Measurements from ENCODE around the gene RASGRF1. TPM values are rescaled to one million over a fixed set of nuclear protein-coding genes. Genes with fewer than 3 reads are reported as not detected.
"Not testable (repeated sequence)": the region's sequence is repeated elsewhere in the genome, so short reads cannot be mapped to it uniquely, and the experiment has no call there.

Gene RASGRF1
- total and polyA plus RNA-seq, 2 donors (not counting 1 experiment from before 2014, with no cell fraction given), result 0.09 TPM; not detected in 1

DNA sequence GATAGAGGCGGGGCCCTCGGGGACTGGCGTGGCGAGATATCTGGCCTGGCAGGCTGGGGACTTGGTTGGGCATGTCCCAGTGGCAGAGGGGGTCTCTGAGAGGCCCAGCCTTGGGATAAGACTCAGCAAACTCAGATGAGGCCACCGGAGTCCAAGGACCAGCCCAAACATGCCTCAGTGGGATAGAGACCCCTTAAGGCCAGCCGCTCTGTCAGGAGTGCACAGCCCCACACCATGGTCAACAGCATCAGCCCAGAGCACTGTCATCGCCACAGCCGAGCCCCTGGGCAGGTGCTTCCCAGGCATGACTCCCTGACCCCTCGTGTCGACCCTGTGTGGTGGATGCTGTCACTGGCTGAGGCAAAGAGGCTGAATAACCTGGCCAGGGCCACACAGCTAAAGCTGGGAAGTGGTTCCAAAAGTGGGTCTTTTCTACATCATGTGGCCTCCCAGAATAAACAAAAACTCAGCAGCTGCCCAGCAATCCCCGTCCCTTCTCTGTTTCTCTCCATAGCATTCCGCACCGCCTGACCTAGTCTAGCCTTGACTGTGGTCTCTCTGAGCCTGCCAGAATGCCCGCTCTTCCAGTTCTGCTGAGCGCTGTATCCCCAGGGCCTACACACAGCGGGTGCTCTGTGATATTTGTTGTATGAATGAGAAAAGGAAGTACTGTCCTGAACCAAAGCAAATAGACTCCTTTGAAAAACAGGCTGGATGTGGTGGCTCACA, 160.9 kb downstream of the RASGRF1 start:
- H3K4me3 ChIP-seq (replicated peaks in 1 of 4; ENCODE audit: control extremely low read depth in 1 of 4, insufficient read depth in 1 of 4, low read depth in 3 of 4, low read length in 4 of 4), result no peak overlapping the region
- no peak overlapping the region for H3K27ac ChIP-seq (ENCODE audit: insufficient read depth, low read length)
- H2AFZ ChIP-seq (ENCODE audit: low read length), result no peak overlapping the region
- DNase-seq (ENCODE audit: low read depth in 2 of 2), result peak in 1 of 2 donors; percentile 32
- H3K4me2 ChIP-seq (ENCODE audit: extremely low read depth, insufficient read depth, low read length), result no peak overlapping the region
- no peaks in the 10 kb centered on the region for H3K27me3 ChIP-seq (ENCODE audit: control insufficient read depth, insufficient read depth, low read length)
- H3K4me1 ChIP-seq (ENCODE audit: control insufficient read depth, extremely low read depth, insufficient read depth, low read length), result peaks cover 12% of the 10 kb centered on the region
- H3K36me3 ChIP-seq (ENCODE audit: control insufficient read depth, insufficient read depth, low read length), result peaks cover 2% of the 10 kb centered on the region
- H3K79me2 ChIP-seq (ENCODE audit: control insufficient read depth, insufficient read depth, low read length), result no peaks in the 10 kb centered on the region
- H3K9me3 ChIP-seq (ENCODE audit: control insufficient read depth, insufficient read depth, low read depth, low read length), result no peaks in the 10 kb centered on the region
- no peak overlapping the region for H3K9ac ChIP-seq (ENCODE audit: insufficient read depth, low read length)
- no peaks in the 10 kb centered on the region for H4K20me1 ChIP-seq (ENCODE audit: control insufficient read depth, extremely low read depth, insufficient read depth, low read length)
- no peak for TF ChIP-seq EZH2 (IDR thresholded peaks at IDR 0.05; ENCODE audit: low read length, missing control alignments)
- TF ChIP-seq, protein P1, sequence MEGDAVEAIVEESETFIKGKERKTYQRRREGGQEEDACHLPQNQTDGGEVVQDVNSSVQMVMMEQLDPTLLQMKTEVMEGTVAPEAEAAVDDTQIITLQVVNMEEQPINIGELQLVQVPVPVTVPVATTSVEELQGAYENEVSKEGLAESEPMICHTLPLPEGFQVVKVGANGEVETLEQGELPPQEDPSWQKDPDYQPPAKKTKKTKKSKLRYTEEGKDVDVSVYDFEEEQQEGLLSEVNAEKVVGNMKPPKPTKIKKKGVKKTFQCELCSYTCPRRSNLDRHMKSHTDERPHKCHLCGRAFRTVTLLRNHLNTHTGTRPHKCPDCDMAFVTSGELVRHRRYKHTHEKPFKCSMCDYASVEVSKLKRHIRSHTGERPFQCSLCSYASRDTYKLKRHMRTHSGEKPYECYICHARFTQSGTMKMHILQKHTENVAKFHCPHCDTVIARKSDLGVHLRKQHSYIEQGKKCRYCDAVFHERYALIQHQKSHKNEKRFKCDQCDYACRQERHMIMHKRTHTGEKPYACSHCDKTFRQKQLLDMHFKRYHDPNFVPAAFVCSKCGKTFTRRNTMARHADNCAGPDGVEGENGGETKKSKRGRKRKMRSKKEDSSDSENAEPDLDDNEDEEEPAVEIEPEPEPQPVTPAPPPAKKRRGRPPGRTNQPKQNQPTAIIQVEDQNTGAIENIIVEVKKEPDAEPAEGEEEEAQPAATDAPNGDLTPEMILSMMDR (conservative IDR thresholded peaks at IDR 0.05 in 1 of 2, IDR thresholded peaks at IDR 0.05 in 1 of 2; ENCODE audit: low read depth in 1 of 2, low read length in 2 of 2), result no peak

DNA sequence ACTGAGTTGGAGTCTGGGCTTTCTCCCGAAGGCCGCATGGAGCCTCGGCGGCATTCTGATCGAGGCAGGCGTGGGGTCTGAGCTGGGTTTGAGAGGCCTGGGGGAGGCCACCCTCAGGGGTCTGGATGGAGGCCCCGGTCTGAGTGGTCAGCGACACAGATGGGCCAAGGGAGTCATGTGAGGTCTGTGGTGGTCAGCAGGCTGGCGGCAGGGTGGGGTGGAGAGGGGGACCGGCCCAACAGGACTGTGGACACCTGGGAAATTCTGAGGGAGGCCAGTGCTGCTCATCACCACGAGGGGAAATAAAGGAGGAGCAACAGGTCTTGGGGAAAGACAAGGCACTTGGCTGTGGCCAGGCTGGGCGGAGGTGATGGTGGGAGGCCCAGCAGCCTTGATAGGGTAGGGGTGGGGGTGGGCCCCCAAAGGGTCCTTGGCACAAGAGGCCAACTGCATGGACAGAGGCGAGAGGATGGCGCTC, 161.9 kb downstream of the RASGRF1 start:
- Histone ChIP-seq H3K9ac (ENCODE audit: insufficient read depth, low read length) (no peak overlapping the region), H3K4me2 (ENCODE audit: extremely low read depth, insufficient read depth, low read length) (no peak overlapping the region), H3K9me3 (ENCODE audit: control insufficient read depth, insufficient read depth, low read depth, low read length) (no peaks in the 10 kb centered on the region), H3K27me3 (ENCODE audit: control insufficient read depth, insufficient read depth, low read length) (no peaks in the 10 kb centered on the region), H3K36me3 (ENCODE audit: control insufficient read depth, insufficient read depth, low read length) (peaks cover 2% of the 10 kb centered on the region), H3K4me1 (ENCODE audit: control insufficient read depth, extremely low read depth, insufficient read depth, low read length) (peaks cover 12% of the 10 kb centered on the region), H2AFZ (ENCODE audit: low read length) (no peak overlapping the region), H3K4me3 (replicated peaks in 1 of 4; ENCODE audit: control extremely low read depth in 1 of 4, insufficient read depth in 1 of 4, low read depth in 3 of 4, low read length in 4 of 4) (no peak overlapping the region), H4K20me1 (ENCODE audit: control insufficient read depth, extremely low read depth, insufficient read depth, low read length) (no peaks in the 10 kb centered on the region), H3K79me2 (ENCODE audit: control insufficient read depth, insufficient read depth, low read length) (no peaks in the 10 kb centered on the region), H3K27ac (ENCODE audit: insufficient read depth, low read length) (no peak overlapping the region)
- TF ChIP-seq, protein P1 (conservative IDR thresholded peaks at IDR 0.05 in 1 of 2, IDR thresholded peaks at IDR 0.05 in 1 of 2; ENCODE audit: low read depth in 1 of 2, low read length in 2 of 2), result no peak
- TF ChIP-seq EZH2 (IDR thresholded peaks at IDR 0.05; ENCODE audit: low read length, missing control alignments), result no peak
- no peak for DNase-seq (ENCODE audit: low read depth in 2 of 2)

DNA sequence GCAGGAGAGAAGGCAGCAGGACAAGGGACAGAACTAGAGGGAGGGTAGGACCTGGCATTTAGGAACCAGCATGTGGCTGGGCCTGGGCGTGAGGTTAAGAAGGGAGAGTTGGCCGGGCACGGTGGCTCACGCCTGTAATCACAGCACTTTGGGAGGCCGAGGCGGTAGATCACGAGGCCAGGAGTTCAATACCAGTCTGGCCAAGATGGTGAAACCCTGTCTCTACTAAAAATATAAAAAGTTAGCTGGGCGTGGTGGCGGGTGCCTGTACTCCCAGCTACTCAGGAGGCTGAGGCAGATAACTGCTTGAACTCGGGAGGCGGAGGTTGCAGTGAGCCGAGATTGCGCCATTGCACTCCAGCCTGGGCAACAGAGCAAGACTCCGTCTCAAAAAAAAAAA, 162.4 kb downstream of the RASGRF1 start:
- not testable (repeated sequence) for H3K27me3 ChIP-seq (ENCODE audit: control insufficient read depth, insufficient read depth, low read length); H3K79me2 ChIP-seq (ENCODE audit: control insufficient read depth, insufficient read depth, low read length); DNase-seq (ENCODE audit: low read depth in 2 of 2); H4K20me1 ChIP-seq (ENCODE audit: control insufficient read depth, extremely low read depth, insufficient read depth, low read length); H2AFZ ChIP-seq (ENCODE audit: low read length); H3K4me3 ChIP-seq (replicated peaks in 1 of 4; ENCODE audit: control extremely low read depth in 1 of 4, insufficient read depth in 1 of 4, low read depth in 3 of 4, low read length in 4 of 4); H3K36me3 ChIP-seq (ENCODE audit: control insufficient read depth, insufficient read depth, low read length); H3K27ac ChIP-seq (ENCODE audit: insufficient read depth, low read length); H3K9me3 ChIP-seq (ENCODE audit: control insufficient read depth, insufficient read depth, low read depth, low read length); H3K4me2 ChIP-seq (ENCODE audit: extremely low read depth, insufficient read depth, low read length); H3K9ac ChIP-seq (ENCODE audit: insufficient read depth, low read length)
- peaks cover 12% of the 10 kb centered on the region for H3K4me1 ChIP-seq (ENCODE audit: control insufficient read depth, extremely low read depth, insufficient read depth, low read length)
